Smooth muscle cell (in vitro differentiated cells): ENCODE results near the gene GFRA4. TPM values are rescaled to one million over a fixed set of nuclear protein-coding genes. Genes with fewer than 3 reads are reported as not detected.
"Not testable (repeated sequence)": the region's sequence is repeated elsewhere in the genome, so short reads cannot be mapped to it uniquely, and the experiment has no call there.

ENCODE experiments used
- DNase-seq: peaks from one replicate; lab custom pipeline; 2025; ENCODE audit not compliant: unreplicated experiment; lab: John Stamatoyannopoulos, UW
- H2AFZ ChIP-seq: fragments of 200-600 bp; sonication (generic); 2 replicates; pipeline ENCODE4 v1.6.0; 2016; ENCODE audit warnings: antibody characterized with exemption, low read depth, mild to moderate bottlenecking
- H3F3A ChIP-seq: fragments of 200-600 bp; sonication (generic); 2 replicates; pipeline ENCODE4 v1.6.0; 2017; ENCODE audit warnings: antibody characterized with exemption, low read depth
- H3K27ac ChIP-seq: fragments of 200-600 bp; sonication (generic); 2 replicates; pipeline ENCODE4 v1.5.1; 2016; ENCODE audit warnings: low read depth, mild to moderate bottlenecking
- H3K27me3 ChIP-seq: fragments of 200-600 bp; sonication (generic); 2 replicates; pipeline ENCODE4 v1.6.1; 2016; ENCODE audit warnings: low read depth, mild to moderate bottlenecking
- H3K36me3 ChIP-seq: fragments of 200-600 bp; sonication (generic); 2 replicates; pipeline ENCODE4 v1.5.1; 2016; ENCODE audit warnings: low read depth
- H3K4me1 ChIP-seq: fragments of 200-600 bp; sonication (generic); 2 replicates; pipeline ENCODE4 v1.5.1; 2016; ENCODE audit warnings: low read depth
- H3K4me2 ChIP-seq: fragments of 200-600 bp; sonication (generic); 2 replicates; pipeline ENCODE4 v1.6.0; 2016; ENCODE audit warnings: mild to moderate bottlenecking
- H3K4me3 ChIP-seq: fragments of 200-600 bp; sonication (generic); 2 replicates; pipeline ENCODE4 v1.5.1; 2016; ENCODE audit warnings: mild to moderate bottlenecking
- H3K79me2 ChIP-seq: fragments of 200-600 bp; sonication (generic); 2 replicates; pipeline ENCODE4 v1.6.0; 2016; ENCODE audit warnings: low read depth, mild to moderate bottlenecking
- H3K9ac ChIP-seq: fragments of 200-600 bp; sonication (generic); 2 replicates; pipeline ENCODE4 v1.6.0; 2016; ENCODE audit warnings: low read depth
- H3K9me3 ChIP-seq: fragments of 200-600 bp; sonication (generic); replicated peaks from 2 replicates; pipeline ENCODE4 v1.5.1; 2016; ENCODE audit warnings: low read depth
- H4K20me1 ChIP-seq: fragments of 200-600 bp; sonication (generic); 2 replicates; pipeline ENCODE4 v1.6.0; 2016; ENCODE audit warnings: low read depth
- WGBS: methylation state at CpG from one replicate; pipeline ENCODE4 v1.1.7; 2016; ENCODE audit warnings: low lambda C conversion rate; 5-methylcytosine and 5-hydroxymethylcytosine counted together
- polyA plus RNA-seq: library from polyadenylated mRNA; unstranded; fragments of >200 nt; fragmentation: Nextera tagmentation; extraction: Ambion mirVana; gene quantifications from 2 replicates; pipeline ENCODE4 v1.2.1, GENCODE V29; 2016
- total RNA-seq: library from RNA; depleted of rRNA; stranded (reverse); fragments of >200 nt; gene quantifications from 2 replicates; pipeline ENCODE4 v1.2.3, GENCODE V29; 2014
- TF ChIP-seq, protein P1 (sequence below): fragments of 200-600 bp; sonication (generic); IDR thresholded peaks from 2 replicates; pipeline ENCODE4 v1.5.1; 2017; ENCODE audit warnings: borderline replicate concordance, mild to moderate bottlenecking, antibody characterized with exemption; ENCODE audit not compliant: insufficient read depth, poor library complexity, severe bottlenecking

The GFRA4 gene
- total and polyA plus RNA-seq, 2 experiments from 2014 or later = not detected

DNA sequence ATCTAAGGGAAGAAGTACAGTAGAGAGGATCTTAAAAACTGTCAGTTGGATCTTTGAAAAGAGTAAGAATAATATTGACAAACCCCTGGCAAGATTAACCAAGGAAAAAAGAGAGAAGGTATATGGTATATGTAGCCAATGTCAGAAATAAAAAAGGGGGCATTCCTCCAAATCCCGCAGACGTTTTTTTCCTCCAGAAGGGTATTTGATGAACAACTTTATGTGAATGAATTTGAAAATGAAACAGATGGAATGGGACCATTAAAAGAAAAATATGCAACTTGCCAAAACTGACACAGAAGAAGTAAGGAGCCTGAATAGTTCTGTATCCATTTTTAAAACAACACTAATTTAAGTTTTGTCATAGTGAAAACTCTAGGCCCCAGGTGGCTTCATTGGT, 35.7 kb downstream of the GFRA4 start:
- no peaks in the 10 kb centered on the region for H3K27me3 ChIP-seq
- H3K4me3 ChIP-seq = no peak overlapping the region
- 97% methylated on average over 2 of the region's 2 CpGs for WGBS
- H3K79me2 ChIP-seq = no peaks in the 10 kb centered on the region
- H3K4me1 ChIP-seq = no peaks in the 10 kb centered on the region
- H3F3A ChIP-seq = no peaks in the 10 kb centered on the region
- H3K36me3 ChIP-seq = no peaks in the 10 kb centered on the region
- H3K4me2 ChIP-seq = no peak overlapping the region
- H3K9ac ChIP-seq = no peak overlapping the region
- TF ChIP-seq, protein P1, sequence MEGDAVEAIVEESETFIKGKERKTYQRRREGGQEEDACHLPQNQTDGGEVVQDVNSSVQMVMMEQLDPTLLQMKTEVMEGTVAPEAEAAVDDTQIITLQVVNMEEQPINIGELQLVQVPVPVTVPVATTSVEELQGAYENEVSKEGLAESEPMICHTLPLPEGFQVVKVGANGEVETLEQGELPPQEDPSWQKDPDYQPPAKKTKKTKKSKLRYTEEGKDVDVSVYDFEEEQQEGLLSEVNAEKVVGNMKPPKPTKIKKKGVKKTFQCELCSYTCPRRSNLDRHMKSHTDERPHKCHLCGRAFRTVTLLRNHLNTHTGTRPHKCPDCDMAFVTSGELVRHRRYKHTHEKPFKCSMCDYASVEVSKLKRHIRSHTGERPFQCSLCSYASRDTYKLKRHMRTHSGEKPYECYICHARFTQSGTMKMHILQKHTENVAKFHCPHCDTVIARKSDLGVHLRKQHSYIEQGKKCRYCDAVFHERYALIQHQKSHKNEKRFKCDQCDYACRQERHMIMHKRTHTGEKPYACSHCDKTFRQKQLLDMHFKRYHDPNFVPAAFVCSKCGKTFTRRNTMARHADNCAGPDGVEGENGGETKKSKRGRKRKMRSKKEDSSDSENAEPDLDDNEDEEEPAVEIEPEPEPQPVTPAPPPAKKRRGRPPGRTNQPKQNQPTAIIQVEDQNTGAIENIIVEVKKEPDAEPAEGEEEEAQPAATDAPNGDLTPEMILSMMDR = no peak
- H3K9me3 ChIP-seq = no peaks in the 10 kb centered on the region
- H3K27ac ChIP-seq = no peak overlapping the region
- H2AFZ ChIP-seq = no peak overlapping the region
- H4K20me1 ChIP-seq = no peaks in the 10 kb centered on the region
- DNase-seq = no peak

DNA sequence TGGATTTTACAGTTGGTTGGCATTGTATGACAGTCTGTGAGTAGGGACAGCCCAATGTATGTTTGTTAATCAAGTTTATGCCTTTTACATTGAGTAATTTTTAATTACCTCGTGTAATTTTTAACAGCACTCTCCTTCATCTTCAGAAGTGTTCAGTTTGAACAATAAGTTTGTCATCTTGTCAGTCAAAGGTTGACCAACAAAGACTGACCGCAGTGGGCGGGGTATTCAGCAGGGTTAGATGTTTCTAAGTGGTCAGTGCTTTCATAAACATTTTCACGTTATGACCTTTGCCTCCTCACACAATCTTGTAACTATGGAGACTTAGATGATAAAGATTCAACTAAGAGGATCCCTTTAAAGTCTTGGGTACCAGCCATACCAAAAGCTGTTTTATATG, 40.8 kb downstream of the GFRA4 start:
- WGBS = 92% methylated on average over 4 of the region's 4 CpGs
- no peak overlapping the region for H3K9ac ChIP-seq

DNA sequence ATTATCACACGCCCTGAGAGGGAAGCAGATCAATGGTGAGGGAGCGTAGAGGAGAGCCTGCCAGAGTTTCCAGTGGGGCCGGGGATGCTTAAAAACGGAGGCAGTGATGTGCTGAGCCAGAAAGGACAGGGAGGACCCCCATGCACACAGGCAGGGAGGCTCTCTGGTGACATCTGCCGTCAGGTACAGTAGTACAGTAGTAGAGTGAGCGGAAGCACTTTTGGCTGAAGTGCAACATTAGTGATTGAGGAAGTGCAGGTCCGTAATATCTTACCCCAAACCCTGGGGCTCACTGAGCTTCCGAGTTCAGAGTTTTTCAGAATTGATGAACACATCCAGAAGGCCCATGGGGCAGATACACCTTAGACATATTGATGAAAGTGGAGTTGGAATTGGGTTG, 42.1 kb downstream of the GFRA4 start:
- Histone ChIP-seq H3F3A (no peaks in the 10 kb centered on the region), H3K9me3 (no peaks in the 10 kb centered on the region), H3K79me2 (no peaks in the 10 kb centered on the region), H3K9ac (no peak overlapping the region), H3K27me3 (no peaks in the 10 kb centered on the region), H2AFZ (no peak overlapping the region), H3K4me2 (no peak overlapping the region), H3K36me3 (no peaks in the 10 kb centered on the region), H3K27ac (no peak overlapping the region), H3K4me3 (no peak overlapping the region), H4K20me1 (no peaks in the 10 kb centered on the region), H3K4me1 (peaks cover 5% of the 10 kb centered on the region)
- TF ChIP-seq, protein P1 = no peak
- DNase-seq = no peak
- 81% methylated on average over 8 of the region's 8 CpGs for WGBS

More for the DNA sequence above, 40.8 kb downstream of the GFRA4 start:
- H4K20me1 ChIP-seq = no peaks in the 10 kb centered on the region
- TF ChIP-seq, protein P1 = no peak
- no peaks in the 10 kb centered on the region for H3K79me2 ChIP-seq
- H3F3A ChIP-seq = no peaks in the 10 kb centered on the region
- no peak overlapping the region for H3K4me2 ChIP-seq
- H2AFZ ChIP-seq = no peak overlapping the region
- H3K4me3 ChIP-seq = no peak overlapping the region
- DNase-seq = no peak
- peaks cover 5% of the 10 kb centered on the region for H3K4me1 ChIP-seq
- no peaks in the 10 kb centered on the region for H3K36me3 ChIP-seq
- no peak overlapping the region for H3K27ac ChIP-seq
- no peaks in the 10 kb centered on the region for H3K9me3 ChIP-seq
- H3K27me3 ChIP-seq = no peaks in the 10 kb centered on the region

DNA sequence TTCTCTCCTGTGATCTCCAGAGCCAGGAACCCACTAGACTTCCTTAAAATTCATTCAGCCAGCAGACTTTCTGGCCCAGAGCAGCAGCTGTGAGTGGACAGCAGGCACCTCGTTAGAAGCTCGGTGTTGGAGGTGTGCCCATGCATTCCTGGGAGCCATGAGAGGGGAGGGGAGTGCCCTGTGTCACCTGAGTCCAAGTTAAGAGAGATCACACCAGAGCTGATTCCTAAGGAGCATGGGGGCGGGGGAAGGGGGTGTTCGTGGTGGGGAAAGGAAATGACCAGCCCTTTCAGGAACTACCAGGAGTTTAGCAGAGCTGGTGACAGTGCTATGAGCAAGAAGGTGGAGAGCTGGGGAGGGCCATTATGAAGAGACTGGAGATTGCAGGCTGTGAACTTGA, 46.9 kb downstream of the GFRA4 start:
- H3K9ac ChIP-seq = no peak overlapping the region
- no peaks in the 10 kb centered on the region for H3K79me2 ChIP-seq
- H3K27me3 ChIP-seq = no peaks in the 10 kb centered on the region
- H3K36me3 ChIP-seq = no peaks in the 10 kb centered on the region
- H3K4me3 ChIP-seq = no peak overlapping the region
- H3K4me2 ChIP-seq = no peak overlapping the region
- TF ChIP-seq, protein P1 = no peak
- no peaks in the 10 kb centered on the region for H3K9me3 ChIP-seq
- WGBS = 44% methylated on average over 4 of the region's 4 CpGs
- no peaks in the 10 kb centered on the region for H4K20me1 ChIP-seq
- H2AFZ ChIP-seq = no peak overlapping the region
- peaks cover 5% of the 10 kb centered on the region for H3K4me1 ChIP-seq
- H3K27ac ChIP-seq = no peak overlapping the region
- no peaks in the 10 kb centered on the region for H3F3A ChIP-seq
- DNase-seq = no peak

DNA sequence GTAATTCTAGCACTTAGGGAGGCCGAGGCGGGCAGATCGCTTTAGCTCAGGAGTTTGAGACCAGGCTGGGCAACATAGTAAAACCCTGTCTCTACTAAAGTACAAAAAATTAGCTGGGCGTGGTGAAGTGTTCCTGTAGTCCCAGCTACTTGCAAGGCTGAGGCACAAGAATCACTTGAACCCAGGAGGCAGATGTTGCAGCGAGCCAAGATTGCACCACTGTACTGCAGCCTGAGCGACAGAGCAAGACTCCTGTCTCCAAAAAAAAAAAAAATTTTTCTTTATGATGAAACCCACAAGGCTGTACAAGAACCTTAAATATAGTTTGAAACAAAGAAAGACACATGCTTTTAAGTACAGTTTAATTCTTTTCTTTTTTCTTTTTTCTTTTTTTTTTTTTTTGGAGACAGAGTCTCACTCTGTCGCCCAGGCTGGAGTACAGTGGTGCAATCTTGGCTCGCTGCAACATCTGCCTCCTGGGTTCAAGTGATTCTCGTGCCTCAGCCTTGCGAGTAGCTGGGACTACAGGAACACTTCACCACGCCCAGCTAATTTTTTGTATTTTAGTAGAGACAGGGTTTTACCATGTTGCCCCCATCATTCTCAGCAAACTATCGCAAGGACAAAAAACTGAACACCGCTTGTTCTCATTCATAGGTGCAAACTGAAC, 47.9 kb downstream of the GFRA4 start:
- not testable (repeated sequence) for H3K79me2 ChIP-seq, H4K20me1 ChIP-seq, H3K4me2 ChIP-seq, DNase-seq, H3K27ac ChIP-seq, H3K36me3 ChIP-seq, H3K9ac ChIP-seq, H3K4me3 ChIP-seq, H3K27me3 ChIP-seq, H2AFZ ChIP-seq, H3K9me3 ChIP-seq, H3F3A ChIP-seq, H3K4me1 ChIP-seq
- WGBS = 93% methylated on average over 13 of the region's 13 CpGs
